Vagina (tissue), 2 donors: ENCODE results near the gene HOXB6. TPM values are rescaled to one million over a fixed set of nuclear protein-coding genes. Genes with fewer than 3 reads are reported as not detected.
A peak's percentile ranks its signal among the peaks of the same experiment; 100 is the strongest.

Source experiments
- DNase-seq, 2 donors: peaks; one replicate each; pipeline ENCODE4 v3.0.0-alpha.2; 2017; ENCODE audit errors: extremely low spot score in 2 of 2
- H3K27ac ChIP-seq: fragments of 200-600 bp; sonication (generic); one replicate; pipeline ENCODE4 v1.5.1; 2019
- H3K27me3 ChIP-seq: fragments of 200-600 bp; sonication (generic); one replicate; pipeline ENCODE4 v1.5.1; 2019
- H3K36me3 ChIP-seq, 2 donors: fragments of 200-600 bp; sonication (generic); one replicate each; pipeline ENCODE4 v1.5.1; 2017 to 2019
- H3K4me1 ChIP-seq: fragments of 200-600 bp; sonication (generic); one replicate; pipeline ENCODE4 v1.5.1; 2019
- H3K4me3 ChIP-seq, 2 donors: fragments of 200-600 bp; sonication (generic); 1 replicate in 1 of 2; 2 replicates in 1 of 2; pipeline ENCODE4 v1.5.1; 2016 to 2019
- H3K9me3 ChIP-seq: fragments of 200-600 bp; sonication (generic); one replicate; pipeline ENCODE4 v1.5.1; 2019
- CTCF ChIP-seq, 3 experiments: fragments of 450-650 bp in 2 of 3; fragments of 200-600 bp in 1 of 3; sonication (generic) in 1 of 3; IDR thresholded peaks; one replicate each; pipeline ENCODE4 v1.5.1; 2017 to 2019; ENCODE audit warnings: antibody characterized with exemption in 3 of 3, mild to moderate bottlenecking in 2 of 3, moderate library complexity in 2 of 3
- POLR2A ChIP-seq, 2 donors: fragments of 450-650 bp; IDR thresholded peaks; one replicate each; pipeline ENCODE4 v1.6.1; 2017; ENCODE audit warnings: antibody characterized with exemption in 2 of 2, mild to moderate bottlenecking in 2 of 2, moderate library complexity in 2 of 2
- POLR2AphosphoS5 ChIP-seq, 2 donors: sonication (generic); formaldehyde crosslinking; IDR thresholded peaks; one replicate each; pipeline ENCODE4 v1.9.0; 2017; ENCODE audit warnings: antibody characterized with exemption in 2 of 2, mild to moderate bottlenecking in 2 of 2, low read depth in 1 of 2; ENCODE audit not compliant: insufficient read depth in 1 of 2
- intact Hi-C: fragments of 100-400 bp; cut with DNase I; formaldehyde crosslinking; loops from one replicate; pipeline ENCODE4 v1.15.1; 2023
- total RNA-seq: library from RNA; depleted of rRNA; stranded (reverse); fragments of >200 nt; gene quantifications from one replicate; pipeline ENCODE4 v1.2.3, GENCODE V29; 2016

HOXB6 gene
- total RNA-seq, 1 donor from 2014 or later = 1.2 TPM

DNA sequence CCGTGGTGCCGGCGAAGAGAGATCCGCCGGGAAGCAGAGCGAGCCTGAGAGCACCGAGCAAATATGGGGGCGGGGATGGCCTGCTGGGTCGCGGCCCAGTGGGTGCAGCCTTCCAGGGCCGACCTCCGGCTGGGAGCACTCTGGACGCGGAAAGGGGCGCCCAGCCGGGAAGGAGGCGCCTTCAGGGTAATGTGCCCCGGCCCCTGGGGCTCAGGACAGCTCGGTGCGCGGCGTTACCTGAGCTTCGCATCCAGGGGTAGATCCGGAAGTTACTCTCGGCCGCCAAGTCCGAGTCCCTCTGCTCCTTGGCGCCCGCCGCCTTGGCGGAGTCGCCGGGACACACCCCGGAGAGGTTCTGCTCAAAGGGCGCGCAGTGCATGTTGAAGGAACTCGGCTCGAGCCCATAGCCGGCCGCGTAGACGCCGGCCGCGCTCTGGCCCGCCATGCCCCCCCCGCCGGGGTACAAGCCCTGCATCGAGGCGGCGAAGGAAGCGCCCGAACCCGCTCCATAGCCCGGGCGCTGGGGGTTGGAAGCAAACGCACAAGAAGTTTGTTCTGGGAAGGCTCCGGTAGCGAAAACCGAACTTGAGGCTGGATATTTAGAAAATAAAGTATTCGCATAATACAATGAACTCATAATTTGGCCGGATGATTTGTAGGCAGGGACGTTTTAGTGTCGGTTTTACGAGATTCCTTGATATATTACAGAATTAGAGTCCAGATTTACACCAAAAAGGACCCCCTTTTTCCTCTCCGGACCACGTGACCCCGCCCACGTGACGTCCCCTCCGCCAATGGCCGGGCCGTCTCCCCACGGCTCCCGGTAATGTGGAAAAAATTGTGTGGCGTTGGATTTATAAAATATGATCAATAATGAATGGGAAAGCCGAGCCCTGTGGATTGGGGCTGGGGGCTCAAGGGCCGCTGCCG is 5.8 kb upstream of the HOXB6 start, which contains the start of gene HOXB7:
HOXB7 (minus strand) TSS at position 736 of the 930 bp plus-strand sequence; CDS start at position 637, 99 bp downstream.
- Histone ChIP-seq H3K4me3 (peak within 1 kb of the TSS; percentile 42 to 60), H3K9me3 (no peaks in the 10 kb centered on the region), H3K27ac (peak within 1 kb of the TSS; percentile 49), H3K27me3 (peaks cover 12% of the 10 kb centered on the region), H3K36me3 (no peaks in the 10 kb centered on the region), H3K4me1 (peaks cover 28% of the 10 kb centered on the region)
- DNase-seq = no peak
- no peak for TF ChIP-seq POLR2A (IDR thresholded peaks at IDR 0.05)
- peak; percentile 21 to 46 for TF ChIP-seq POLR2AphosphoS5 (IDR thresholded peaks at IDR 0.05; ENCODE audit: insufficient read depth in 1 of 2, low read depth in 1 of 2)
- intact Hi-C loops = no loop called here

GRCh38 chr17:48609759-48610281 is 5.0 kb upstream of the HOXB6 start:
- H3K36me3 ChIP-seq = no peaks in the 10 kb centered on the region
- TF ChIP-seq CTCF (IDR thresholded peaks at IDR 0.05) = no peak
- no peak for TF ChIP-seq POLR2A (IDR thresholded peaks at IDR 0.05)
- TF ChIP-seq POLR2AphosphoS5 (IDR thresholded peaks at IDR 0.05; ENCODE audit: insufficient read depth in 1 of 2, low read depth in 1 of 2) = no peak
- no peak for DNase-seq
- H3K4me1 ChIP-seq = peaks cover 28% of the 10 kb centered on the region
- intact Hi-C loops = no loop called here
- peak overlapping the region; percentile 49 for H3K27ac ChIP-seq
- no peaks in the 10 kb centered on the region for H3K9me3 ChIP-seq
- peak overlapping the region; percentile 42 to 60 for H3K4me3 ChIP-seq
- H3K27me3 ChIP-seq = peaks cover 12% of the 10 kb centered on the region

- Histone ChIP-seq H3K4me1 (peaks cover 23% of the 10 kb centered on the region), H3K27ac (no peak overlapping the region), H3K27me3 (peaks cover 12% of the 10 kb centered on the region), H3K9me3 (no peaks in the 10 kb centered on the region), H3K4me3 (no peak overlapping the region), H3K36me3 (no peaks in the 10 kb centered on the region)
- no peak for TF ChIP-seq POLR2A (IDR thresholded peaks at IDR 0.05)
- no peak for TF ChIP-seq CTCF (IDR thresholded peaks at IDR 0.05)
- TF ChIP-seq POLR2AphosphoS5 (IDR thresholded peaks at IDR 0.05; ENCODE audit: insufficient read depth in 1 of 2, low read depth in 1 of 2) = no peak
- intact Hi-C loops = no loop called here
- no peak for DNase-seq
These were observed 4.2 kb upstream of the HOXB6 start for GRCh38 chr17:48609033-48609432.

DNA sequence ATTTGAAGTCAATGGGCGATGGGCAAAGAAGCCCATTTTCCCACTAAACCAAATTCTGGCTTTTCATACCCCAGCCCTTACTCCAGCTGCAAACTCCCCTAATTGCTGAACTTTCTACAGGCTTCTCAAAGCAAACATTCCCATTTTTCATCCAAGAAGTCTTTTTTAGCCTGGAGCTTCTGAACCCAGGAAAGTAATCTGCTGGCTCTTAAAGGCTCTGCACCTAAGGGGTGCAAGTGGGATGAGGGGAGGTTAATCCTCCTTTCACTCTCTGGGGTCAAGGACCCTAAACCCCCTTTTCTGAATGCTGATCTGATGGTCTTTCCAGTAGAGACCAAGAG is 3.7 kb upstream of the HOXB6 start:
- no peak overlapping the region for H3K27ac ChIP-seq

More for the DNA sequence above, 3.7 kb upstream of the HOXB6 start:
- TF ChIP-seq POLR2AphosphoS5 (IDR thresholded peaks at IDR 0.05; ENCODE audit: insufficient read depth in 1 of 2, low read depth in 1 of 2) (no peak), POLR2A (IDR thresholded peaks at IDR 0.05) (no peak), CTCF (IDR thresholded peaks at IDR 0.05) (no peak)
- H3K4me1 ChIP-seq = peaks cover 21% of the 10 kb centered on the region
- peaks cover 8% of the 10 kb centered on the region for H3K27me3 ChIP-seq
- intact Hi-C loops = no loop called here
- no peaks in the 10 kb centered on the region for H3K36me3 ChIP-seq
- no peak overlapping the region for H3K4me3 ChIP-seq
- no peaks in the 10 kb centered on the region for H3K9me3 ChIP-seq
- DNase-seq = no peak
